ENCODE results near the gene KIAA1328. TPM values are rescaled to one million over a fixed set of nuclear protein-coding genes. Genes with fewer than 3 reads are reported as not detected.
A peak's percentile ranks its signal among the peaks of the same experiment; 100 is the strongest.

The KIAA1328 gene
- polyA plus RNA-seq, 1 donor (not counting 4 experiments of a cell fraction or from before 2014, with no cell fraction given): 5.5 TPM

DNA sequence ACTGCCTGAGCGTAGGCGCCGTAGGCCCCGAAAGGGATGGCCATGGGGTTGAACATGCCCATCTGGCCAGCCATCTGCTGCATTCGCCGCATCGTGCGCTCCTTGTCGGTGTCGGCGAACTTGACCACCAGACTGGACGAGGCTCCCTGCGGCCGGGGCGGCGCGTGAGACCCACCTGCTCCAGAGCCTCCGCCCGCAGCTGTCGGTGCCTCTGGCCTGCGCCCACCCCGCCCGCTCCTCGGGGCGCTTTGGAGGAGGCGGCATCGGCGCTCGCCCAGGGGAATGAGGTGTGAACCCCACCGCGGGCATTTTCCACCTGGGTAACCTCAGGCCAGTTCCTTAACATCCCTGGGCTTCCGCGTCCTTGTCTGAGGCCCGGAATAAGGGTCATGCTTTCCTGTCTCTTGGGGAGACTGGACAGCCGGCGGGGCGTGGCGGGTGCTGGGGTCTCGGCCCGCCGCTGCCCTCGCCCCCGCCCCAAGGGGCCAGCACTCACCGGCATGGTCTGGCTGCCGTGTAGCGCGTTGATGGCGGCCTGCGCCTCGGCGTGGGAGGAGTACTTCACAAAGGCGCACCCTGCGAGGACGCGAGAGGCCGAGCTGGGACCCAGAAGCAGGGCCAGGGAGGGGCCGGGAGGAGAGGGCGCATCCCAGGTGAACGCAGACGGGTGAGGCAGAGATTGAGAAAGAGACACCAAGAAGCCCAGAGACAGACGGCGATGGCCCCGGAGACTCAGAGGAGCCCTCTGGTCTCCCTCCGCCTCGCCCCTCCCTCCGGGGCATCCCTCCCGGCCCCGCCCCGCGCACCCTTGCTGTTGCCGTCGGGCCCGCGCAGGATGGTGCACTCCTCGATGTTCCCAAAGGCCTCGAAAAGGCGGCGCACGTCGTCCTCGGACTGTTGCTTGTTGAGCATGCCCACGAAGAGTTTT is 445.6 kb downstream of the KIAA1328 start:
- Histone ChIP-seq H3K9ac (ENCODE audit: control insufficient read depth, extremely low read depth, insufficient read depth, low read length) (no peak overlapping the region), H2AFZ (ENCODE audit: control insufficient read depth, low read length) (no peak overlapping the region), H3K27ac (ENCODE audit: control insufficient read depth, insufficient read depth, low read length) (no peak overlapping the region), H3K27me3 (ENCODE audit: control insufficient read depth, extremely low read depth, insufficient read depth, low read length) (peaks cover 48% of the 10 kb centered on the region), H3K9me1 (ENCODE audit: control insufficient read depth, extremely low read depth, insufficient read depth, low read length) (no peaks in the 10 kb centered on the region), H3K4me2 (ENCODE audit: control insufficient read depth, extremely low read depth, insufficient read depth, low read depth, low read length) (no peak overlapping the region), H3K79me2 (ENCODE audit: control insufficient read depth, insufficient read depth, low read length) (no peaks in the 10 kb centered on the region), H3K36me3 (ENCODE audit: control insufficient read depth in 2 of 2, extremely low read depth in 1 of 2, insufficient read depth in 2 of 2, low read length in 2 of 2) (no peaks in the 10 kb centered on the region), H4K20me1 (ENCODE audit: control insufficient read depth, extremely low read depth, insufficient read depth, low read length) (no peaks in the 10 kb centered on the region), H3K4me3 (ENCODE audit: control insufficient read depth in 2 of 3, extremely low read depth in 1 of 3, insufficient read depth in 2 of 3, low read depth in 1 of 3, low read length in 3 of 3) (no peak overlapping the region), H3K9me3 (ENCODE audit: control insufficient read depth, low read depth, low read length) (no peaks in the 10 kb centered on the region), H3K4me1 (ENCODE audit: control insufficient read depth, extremely low read depth, insufficient read depth, low read length) (no peaks in the 10 kb centered on the region)
- DNase-seq (ENCODE audit: low read depth, low spot score) (no peak), FAIRE-seq (no peak)
- TF ChIP-seq EZH2 (IDR thresholded peaks at IDR 0.05; ENCODE audit: low read length): peak; percentile 34
- TF ChIP-seq, protein P1, sequence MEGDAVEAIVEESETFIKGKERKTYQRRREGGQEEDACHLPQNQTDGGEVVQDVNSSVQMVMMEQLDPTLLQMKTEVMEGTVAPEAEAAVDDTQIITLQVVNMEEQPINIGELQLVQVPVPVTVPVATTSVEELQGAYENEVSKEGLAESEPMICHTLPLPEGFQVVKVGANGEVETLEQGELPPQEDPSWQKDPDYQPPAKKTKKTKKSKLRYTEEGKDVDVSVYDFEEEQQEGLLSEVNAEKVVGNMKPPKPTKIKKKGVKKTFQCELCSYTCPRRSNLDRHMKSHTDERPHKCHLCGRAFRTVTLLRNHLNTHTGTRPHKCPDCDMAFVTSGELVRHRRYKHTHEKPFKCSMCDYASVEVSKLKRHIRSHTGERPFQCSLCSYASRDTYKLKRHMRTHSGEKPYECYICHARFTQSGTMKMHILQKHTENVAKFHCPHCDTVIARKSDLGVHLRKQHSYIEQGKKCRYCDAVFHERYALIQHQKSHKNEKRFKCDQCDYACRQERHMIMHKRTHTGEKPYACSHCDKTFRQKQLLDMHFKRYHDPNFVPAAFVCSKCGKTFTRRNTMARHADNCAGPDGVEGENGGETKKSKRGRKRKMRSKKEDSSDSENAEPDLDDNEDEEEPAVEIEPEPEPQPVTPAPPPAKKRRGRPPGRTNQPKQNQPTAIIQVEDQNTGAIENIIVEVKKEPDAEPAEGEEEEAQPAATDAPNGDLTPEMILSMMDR (optimal IDR thresholded peaks at IDR 0.05 in 1 of 3, IDR thresholded peaks at IDR 0.05 in 1 of 3, conservative IDR thresholded peaks at IDR 0.05 in 1 of 3; ENCODE audit: extremely low read depth in 1 of 3, insufficient read depth in 2 of 3, low read length in 3 of 3): no peak
- dilution Hi-C loops (cut with MboI; ENCODE audit: extremely low pct_ligation_motif_present, low sequenced_read_pairs): no loop called here

DNA sequence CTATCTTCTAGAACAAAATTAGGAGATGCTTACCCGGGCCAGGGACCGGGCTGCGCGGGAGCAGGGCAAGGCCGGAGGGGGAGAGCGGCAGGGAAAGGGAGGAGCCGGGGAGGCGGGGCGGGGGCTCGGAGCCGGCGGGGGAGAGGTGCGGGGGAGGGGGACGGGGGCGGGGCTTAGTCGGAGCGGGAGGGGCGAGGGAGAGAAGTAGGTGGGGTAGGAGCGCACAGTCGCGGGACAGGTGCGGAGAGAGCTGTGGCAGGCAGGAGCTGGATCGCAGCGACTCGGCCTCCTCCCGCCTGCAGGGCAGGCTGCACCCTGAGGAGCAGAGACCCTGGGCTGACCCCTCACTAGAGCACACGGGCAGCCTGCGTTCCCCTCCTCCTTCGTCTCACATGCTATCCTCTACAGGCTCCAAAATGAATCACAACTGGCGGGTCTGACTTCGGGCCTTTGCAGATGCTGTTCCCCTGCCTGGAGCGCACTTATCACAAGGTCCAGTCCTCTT is 446.4 kb downstream of the KIAA1328 start:
- peaks cover 48% of the 10 kb centered on the region for H3K27me3 ChIP-seq (ENCODE audit: control insufficient read depth, extremely low read depth, insufficient read depth, low read length)
- H2AFZ ChIP-seq (ENCODE audit: control insufficient read depth, low read length): no peak overlapping the region
- H3K4me3 ChIP-seq (ENCODE audit: control insufficient read depth in 2 of 3, extremely low read depth in 1 of 3, insufficient read depth in 2 of 3, low read depth in 1 of 3, low read length in 3 of 3): no peak overlapping the region

More for the DNA sequence above, 446.4 kb downstream of the KIAA1328 start:
- Histone ChIP-seq H3K9me1 (ENCODE audit: control insufficient read depth, extremely low read depth, insufficient read depth, low read length) (no peaks in the 10 kb centered on the region), H3K36me3 (ENCODE audit: control insufficient read depth in 2 of 2, extremely low read depth in 1 of 2, insufficient read depth in 2 of 2, low read length in 2 of 2) (no peaks in the 10 kb centered on the region), H3K9ac (ENCODE audit: control insufficient read depth, extremely low read depth, insufficient read depth, low read length) (no peak overlapping the region), H3K9me3 (ENCODE audit: control insufficient read depth, low read depth, low read length) (no peaks in the 10 kb centered on the region), H3K4me2 (ENCODE audit: control insufficient read depth, extremely low read depth, insufficient read depth, low read depth, low read length) (no peak overlapping the region), H3K79me2 (ENCODE audit: control insufficient read depth, insufficient read depth, low read length) (no peaks in the 10 kb centered on the region), H3K4me1 (ENCODE audit: control insufficient read depth, extremely low read depth, insufficient read depth, low read length) (no peaks in the 10 kb centered on the region), H4K20me1 (ENCODE audit: control insufficient read depth, extremely low read depth, insufficient read depth, low read length) (peaks cover 4% of the 10 kb centered on the region), H3K27ac (ENCODE audit: control insufficient read depth, insufficient read depth, low read length) (no peak overlapping the region)
- DNase-seq (ENCODE audit: low read depth, low spot score) (no peak), FAIRE-seq (no peak)
- dilution Hi-C loops (cut with MboI; ENCODE audit: extremely low pct_ligation_motif_present, low sequenced_read_pairs): no loop called here
- peak; percentile 60 for TF ChIP-seq EZH2 (IDR thresholded peaks at IDR 0.05; ENCODE audit: low read length)
- TF ChIP-seq, protein P1 (optimal IDR thresholded peaks at IDR 0.05 in 1 of 3, IDR thresholded peaks at IDR 0.05 in 1 of 3, conservative IDR thresholded peaks at IDR 0.05 in 1 of 3; ENCODE audit: extremely low read depth in 1 of 3, insufficient read depth in 2 of 3, low read length in 3 of 3): no peak
